Measurements from ENCODE around the gene ENO3. TPM values are rescaled to one million over a fixed set of nuclear protein-coding genes. Genes with fewer than 3 reads are reported as not detected.

Gene ENO3
- polyA plus RNA-seq, 1 of the 3 experiments (the other 2 are of a cell fraction): 29.2 TPM

DNA sequence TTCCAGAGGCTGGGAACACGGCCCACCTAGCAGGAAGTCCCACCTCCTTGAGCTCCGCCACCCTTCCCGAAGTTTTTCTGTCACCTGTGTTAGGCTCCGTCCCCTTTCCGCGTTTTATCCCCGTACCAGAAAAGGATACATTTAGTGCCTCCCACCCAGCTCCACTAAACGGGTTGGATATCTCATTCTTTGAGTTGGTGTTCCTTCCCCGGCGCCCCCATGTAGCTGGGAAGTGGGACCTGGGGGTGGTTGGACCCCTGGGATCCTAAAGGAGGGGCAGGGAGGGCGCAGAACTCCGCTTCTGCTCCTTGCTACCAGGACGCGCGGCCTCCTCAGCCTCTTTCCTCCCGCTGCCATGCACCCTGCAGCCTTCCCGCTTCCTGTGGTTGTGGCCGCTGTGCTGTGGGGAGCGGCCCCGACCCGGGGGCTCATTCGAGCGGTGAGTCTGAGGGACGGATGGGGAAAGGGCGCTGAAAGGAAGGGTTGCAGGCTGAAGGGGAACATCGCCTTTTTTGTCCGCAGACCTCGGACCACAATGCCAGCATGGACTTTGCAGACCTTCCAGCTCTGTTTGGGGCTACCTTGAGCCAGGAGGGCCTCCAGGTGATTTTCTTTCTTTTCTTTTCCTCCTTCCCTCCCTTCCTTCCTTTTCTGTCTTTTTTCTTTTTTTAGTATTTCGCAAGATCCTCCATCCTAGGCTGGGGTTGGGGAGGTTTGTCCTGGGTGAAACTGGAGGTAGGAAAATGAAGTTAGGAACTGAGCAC lies 10.2 kb upstream of the ENO3 start:
- POLR2A ChIA-PET: interaction anchor here (0.8 to 2.0 kb wide), 4 partner anchors 11 to 40 kb away, joined by 3 to 35 read pairs (median 17); partner anchors contain the start of genes ENO3 and SPAG7
- WGBS (ENCODE audit: low lambda C conversion rate): under 1% methylated on average over 27 of the region's 29 CpGs
- Histone ChIP-seq H3F3A (replicated peaks; ENCODE audit: insufficient read depth) (peaks cover 49% of the 10 kb centered on the region), H2AFZ (ENCODE audit: low read depth) (peak overlapping the region; percentile 74), H3K9ac (peak overlapping the region; percentile 83), H3K79me2 (ENCODE audit: insufficient read depth) (peaks cover 70% of the 10 kb centered on the region), H3K27me3 (ENCODE audit: insufficient read depth) (no peaks in the 10 kb centered on the region), H3K9me3 (no peaks in the 10 kb centered on the region), H3K4me3 (ENCODE audit: low read depth in 2 of 2, low read length in 1 of 2) (peak overlapping the region; percentile 80 to 86), H3K36me3 (replicated peaks in 1 of 2; ENCODE audit: control insufficient read depth in 1 of 2, insufficient read depth in 2 of 2, low read length in 1 of 2) (peaks cover 30 to 43% of the 10 kb centered on the region in 2 experiments), H3K4me1 (ENCODE audit: control insufficient read depth in 1 of 2, insufficient read depth in 2 of 2, low read depth in 1 of 2, low read length in 1 of 2) (peaks cover 22 to 34% of the 10 kb centered on the region in 2 experiments), H3K9me2 (no peaks in the 10 kb centered on the region), H4K20me1 (ENCODE audit: insufficient read depth) (peaks cover 27% of the 10 kb centered on the region), H3K4me2 (peak overlapping the region; percentile 97), H3K27ac (ENCODE audit: low read depth in 2 of 2, low read length in 1 of 2) (peak overlapping the region; percentile 94 to 98)
- TF ChIP-seq MAX (IDR thresholded peaks at IDR 0.05; ENCODE audit: low read depth) (peak; percentile 41; the same call in 1 of the 2 replicates), EP300 (IDR thresholded peaks at IDR 0.05; ENCODE audit: borderline replicate concordance in 1 of 2, low read depth in 1 of 2, low read length in 1 of 2) (no peak), SIN3A (IDR thresholded peaks at IDR 0.05; ENCODE audit: borderline replicate concordance, low read depth, low read length) (no peak), CTCF (IDR thresholded peaks at IDR 0.05) (no peak), SMC3 (IDR thresholded peaks at IDR 0.05; ENCODE audit: low read depth, low read length) (no peak), NFIC (IDR thresholded peaks at IDR 0.05; ENCODE audit: borderline replicate concordance) (no peak), EZH2phosphoT487 (IDR thresholded peaks at IDR 0.05; ENCODE audit: borderline replicate concordance, low read depth) (no peak), FOXM1 (IDR thresholded peaks at IDR 0.05; ENCODE audit: low read depth) (no peak), POLR2AphosphoS5 (IDR thresholded peaks at IDR 0.05; ENCODE audit: low read depth, low read length) (peak; percentile 44; the same call in 1 of the 2 replicates), GABPA (IDR thresholded peaks at IDR 0.05; ENCODE audit: low read depth) (peak; percentile 89), FOXJ3 (CRISPR knock-in tag; IDR thresholded peaks at IDR 0.05) (no peak), TEAD4 (IDR thresholded peaks at IDR 0.05; ENCODE audit: borderline replicate concordance, insufficient read depth) (no peak), ELF1 (IDR thresholded peaks at IDR 0.05) (peak; percentile 60), MXI1 (IDR thresholded peaks at IDR 0.05; ENCODE audit: low read depth, low read length) (peak; percentile 60), TAF1 (IDR thresholded peaks at IDR 0.05; ENCODE audit: borderline replicate concordance, low read depth, low read length) (peak; percentile 9)
- peak; percentile 85 for DNase-seq
- CTCF ChIA-PET: interaction anchor here (1.0 to 3.9 kb wide), 7 partner anchors 8 to 121 kb away, joined by 3 to 29 read pairs (median 3); partner anchors contain the start of genes CHRNE, PFN1 and SPAG7
